Mesenteric fat pad (tissue), 1 donor: ENCODE measurements around the gene MPZL2. TPM values are rescaled to one million over a fixed set of nuclear protein-coding genes. Genes with fewer than 3 reads are reported as not detected.

Experiments used
- DNase-seq: peaks from one replicate; pipeline ENCODE4 v3.0.0-alpha.2; 2020; ENCODE audit warnings: low spot score
- total RNA-seq: library from RNA; stranded (reverse); fragmentation: NEBNext Ultra II Directional; extraction: Animal tissue kit (Norgen Biotek cat#: 25700); gene quantifications from one replicate; pipeline ENCODE4 v1.2.1, GENCODE V29; 2021
- donor health status: DM: yes; HTN: yes; CAD: no.

The MPZL2 gene
- total RNA-seq, 1 donor from 2014 or later, result 36.8 TPM

DNA sequence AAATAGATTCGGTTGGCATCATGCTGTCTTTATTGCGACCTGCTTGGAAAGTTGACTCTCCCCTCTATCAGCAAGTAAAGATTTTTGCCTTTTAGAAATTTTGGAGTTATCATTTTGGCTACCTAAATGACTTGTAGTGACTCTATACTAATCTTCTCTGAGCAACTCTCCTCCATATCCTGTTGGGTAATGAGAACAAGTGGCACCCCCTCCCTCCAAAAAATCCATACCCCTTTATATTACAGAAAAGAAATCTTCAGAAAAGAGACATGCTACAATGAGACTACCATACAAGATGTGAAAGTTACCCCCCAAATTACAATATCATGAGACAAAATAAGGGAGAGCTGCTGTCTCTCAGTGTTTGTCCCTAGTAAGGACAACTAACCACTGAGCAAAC lies 40.5 kb downstream of the MPZL2 start:
- no peak for DNase-seq

DNA sequence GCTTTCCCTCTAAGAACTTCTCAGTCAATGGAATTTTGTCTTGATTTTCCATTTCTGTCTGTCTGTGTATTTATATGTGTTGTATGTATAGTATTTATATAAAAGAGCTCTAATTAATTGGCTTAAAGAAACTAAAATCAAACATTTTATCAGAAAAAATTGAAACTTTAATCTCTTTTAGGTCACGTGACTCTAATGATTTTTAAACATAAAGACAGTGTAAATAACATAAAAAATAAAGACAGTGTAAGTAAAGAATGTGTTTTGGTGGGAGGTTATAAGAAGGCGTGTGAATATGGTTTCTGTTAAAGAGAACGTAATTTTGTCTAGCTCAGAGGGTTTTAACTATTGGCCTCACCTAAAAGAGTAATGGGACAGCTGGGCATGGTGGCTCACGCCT lies 41.7 kb downstream of the MPZL2 start:
- DNase-seq, result no peak

DNA sequence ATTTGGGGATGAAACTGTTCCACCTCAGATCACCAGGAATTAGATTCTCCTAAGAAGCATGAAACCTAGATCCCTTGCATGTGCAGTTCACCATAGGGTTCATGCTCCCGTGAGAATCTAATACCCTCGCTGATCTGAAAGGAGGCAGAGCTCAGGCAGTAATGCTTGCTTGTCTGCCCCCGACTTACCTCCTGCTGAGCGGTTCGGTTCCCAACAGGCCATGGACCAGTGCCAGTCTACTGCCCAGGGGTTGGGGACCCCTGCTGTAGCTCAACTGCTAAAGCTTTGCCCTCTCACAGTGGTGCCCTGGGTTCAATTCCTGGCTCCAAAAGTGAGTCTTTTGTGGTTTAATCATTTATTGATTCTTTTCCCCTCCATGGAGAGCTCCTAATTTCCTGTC lies 42.7 kb downstream of the MPZL2 start:
- DNase-seq, result no peak

DNA sequence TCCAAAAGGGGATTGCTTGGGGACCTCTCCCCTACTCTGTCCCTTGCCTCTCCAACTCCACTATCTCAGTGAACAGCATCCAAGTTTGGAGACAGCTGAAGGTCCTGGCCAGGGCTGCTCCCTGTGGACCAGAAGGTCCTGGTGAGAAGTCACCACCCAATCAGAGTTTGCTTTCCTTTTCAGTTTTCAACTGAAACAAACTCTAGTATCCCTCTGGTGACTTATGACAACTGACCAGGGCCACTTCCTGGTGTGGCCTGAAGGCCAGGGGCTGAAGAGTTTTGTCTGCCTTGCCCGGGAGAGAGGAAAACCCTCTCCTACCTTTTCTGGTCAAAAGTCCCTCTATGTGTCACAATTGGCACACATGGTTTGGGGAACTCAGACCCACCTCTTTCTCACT lies 44.4 kb downstream of the MPZL2 start:
- no peak for DNase-seq

DNA sequence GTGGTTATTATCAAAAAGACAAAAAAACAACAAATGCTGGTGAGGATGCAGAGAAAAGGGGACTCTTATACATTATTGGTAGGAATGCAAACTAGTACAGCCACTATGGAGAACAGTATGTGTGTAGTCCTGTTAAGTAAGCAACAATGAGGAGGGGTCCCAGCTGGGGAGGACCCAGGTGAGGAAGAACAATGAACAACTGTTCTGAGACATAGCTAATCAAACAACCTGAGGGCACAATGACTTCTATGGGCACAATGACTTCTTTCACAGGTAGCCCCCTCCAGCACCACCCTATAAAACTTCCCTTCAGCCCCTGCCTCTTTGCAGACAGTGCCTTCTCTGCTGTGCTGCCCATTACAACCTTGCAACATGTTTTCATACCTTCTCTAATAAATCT lies 44.9 kb downstream of the MPZL2 start:
- no peak for DNase-seq

DNA sequence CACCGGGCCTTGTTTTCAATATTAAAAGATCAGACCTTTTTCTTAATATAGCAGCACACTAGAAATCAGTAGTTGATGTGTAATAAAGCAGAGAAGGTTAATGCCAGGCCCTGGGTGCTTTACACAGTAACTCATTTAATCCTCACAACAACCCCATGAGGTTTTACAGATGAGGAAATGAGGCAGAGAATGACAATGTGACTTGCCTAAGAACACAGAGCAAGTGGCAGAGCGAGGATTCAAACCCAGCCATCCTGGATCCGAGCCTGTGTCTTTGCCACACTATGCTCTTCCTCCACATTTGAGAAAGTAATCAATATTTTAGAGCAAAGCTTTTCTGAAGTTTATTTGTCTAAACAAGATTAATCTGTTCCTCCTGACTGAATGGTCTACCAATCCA lies 46.5 kb downstream of the MPZL2 start:
- DNase-seq, result no peak

DNA sequence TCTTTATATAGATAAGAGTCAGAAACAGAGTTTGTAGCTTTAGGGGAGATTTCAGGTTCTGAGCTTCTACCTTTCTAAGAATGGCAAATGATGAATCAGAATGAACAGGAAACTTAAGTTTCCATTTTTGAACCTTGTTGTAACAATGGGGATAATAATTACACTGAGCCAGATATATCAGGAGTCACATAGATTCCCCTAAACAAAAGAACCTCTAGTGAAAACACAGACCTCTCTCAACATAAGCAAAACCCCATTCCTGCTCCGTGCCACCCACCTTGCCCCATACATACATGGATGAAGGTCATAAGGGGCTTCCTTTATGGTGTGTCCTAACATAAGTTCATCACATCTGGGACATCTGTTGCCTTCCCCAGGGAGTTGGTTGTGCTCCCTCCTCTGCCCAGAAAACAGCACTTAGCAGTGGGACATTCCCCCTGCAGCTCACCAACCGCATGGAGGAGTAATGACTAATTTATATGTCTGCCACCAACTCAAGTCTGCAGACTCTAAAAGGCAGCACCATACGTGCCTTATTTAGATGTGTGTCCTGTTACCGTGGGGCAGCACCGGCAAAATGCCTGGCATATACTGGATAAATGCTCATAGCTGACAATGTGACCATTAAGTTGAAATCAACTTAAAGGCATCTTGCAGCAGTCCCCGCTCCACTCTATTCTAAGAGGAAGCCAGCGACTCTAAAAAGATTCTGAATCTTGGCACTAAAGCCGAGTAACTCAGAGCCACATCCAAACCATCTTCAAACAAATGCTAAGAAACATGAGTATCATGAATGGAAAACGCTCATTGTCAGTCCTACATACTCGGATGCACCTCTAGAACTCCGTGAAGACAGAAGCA lies 47.2 kb downstream of the MPZL2 start:
- DNase-seq, result no peak

DNA sequence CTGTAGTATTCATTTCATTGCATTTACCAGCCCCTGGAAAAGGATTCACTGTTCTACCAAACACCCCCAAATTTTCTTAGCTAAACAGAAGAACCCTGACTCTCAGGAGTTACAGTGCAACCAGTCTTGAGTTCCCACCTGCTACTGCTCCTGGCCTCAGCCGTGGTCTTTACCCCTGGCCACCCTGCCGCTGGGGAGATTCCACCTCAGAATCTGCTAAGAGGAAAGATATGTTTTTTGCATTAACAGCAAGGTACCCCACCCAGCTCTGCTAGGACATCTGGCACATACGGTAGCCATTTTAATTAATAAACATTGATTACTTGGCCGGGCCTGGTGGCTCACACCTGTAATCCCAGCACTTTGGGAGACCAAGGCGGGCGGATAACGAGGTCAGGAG lies 48.3 kb downstream of the MPZL2 start:
- no peak for DNase-seq

DNA sequence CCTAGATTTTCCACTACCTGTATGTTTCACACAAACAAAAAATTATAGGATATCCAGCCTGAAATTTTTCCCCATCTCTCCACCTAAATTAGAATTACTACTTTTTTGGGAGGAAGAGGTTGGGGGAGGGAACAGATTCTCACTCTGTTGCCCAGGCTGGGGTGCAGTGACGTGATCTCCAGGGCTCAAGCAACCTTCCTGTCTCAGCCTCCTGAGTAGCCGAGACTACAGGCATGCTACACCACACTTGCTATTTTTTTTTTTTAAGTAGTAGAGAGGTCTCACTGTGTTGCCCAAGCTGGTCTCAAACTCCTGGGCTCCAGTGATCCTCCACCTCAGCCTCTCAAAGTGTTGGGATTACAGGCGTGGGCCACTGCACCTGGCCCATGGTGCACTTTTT lies 48.8 kb downstream of the MPZL2 start:
- DNase-seq, result no peak

DNA sequence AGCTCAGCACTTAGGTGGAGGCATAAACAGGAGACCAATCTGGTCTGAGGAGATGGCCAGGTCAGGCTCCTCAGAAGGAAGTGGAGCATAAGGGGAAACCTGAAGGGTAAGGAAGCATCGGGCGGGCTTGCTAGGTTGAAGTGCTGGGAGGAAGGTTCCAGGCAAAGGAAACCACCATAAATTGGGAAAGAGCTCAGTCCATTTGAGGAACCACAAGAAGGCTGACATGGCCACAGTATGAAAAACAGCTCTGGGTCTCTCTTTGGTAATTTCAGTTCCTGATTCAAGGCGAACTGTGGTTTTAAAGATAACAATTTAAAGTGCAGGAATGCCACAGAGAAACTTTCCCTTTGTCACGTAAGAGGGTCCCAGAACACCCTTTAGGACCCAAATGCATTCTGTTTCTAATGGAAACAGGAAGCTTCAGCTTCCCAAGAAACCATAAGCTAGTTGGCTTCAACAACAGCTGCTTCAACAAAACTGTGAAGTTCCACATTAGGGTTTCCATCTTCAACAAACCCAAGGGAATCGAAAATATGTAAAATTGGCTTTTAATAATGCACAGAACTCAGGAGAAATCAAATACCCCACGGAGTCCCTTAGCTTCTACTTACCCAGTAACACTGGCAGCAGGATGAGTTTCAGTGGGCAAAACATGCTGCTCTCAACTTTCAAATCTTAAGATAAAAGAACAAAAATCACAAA lies 49.7 kb downstream of the MPZL2 start:
- no peak for DNase-seq

DNA sequence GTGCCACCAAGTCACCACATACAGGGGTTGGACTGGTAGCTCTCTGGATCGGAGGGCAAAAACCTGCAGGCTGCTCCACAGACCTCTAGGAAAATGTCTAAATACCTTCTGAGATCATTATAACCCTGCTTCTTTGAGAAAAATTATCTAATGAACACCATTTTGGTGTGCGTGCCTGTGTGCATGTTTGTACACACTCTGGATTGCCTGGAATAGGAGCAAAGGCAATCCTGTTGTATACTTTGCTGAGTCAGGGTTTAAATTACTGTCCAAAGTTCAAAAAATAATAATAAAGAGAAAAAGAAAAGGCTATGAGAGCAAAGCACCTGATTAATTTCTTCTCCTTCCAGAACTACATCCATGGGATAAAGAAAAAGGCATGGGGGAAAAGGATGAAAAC lies 50.3 kb downstream of the MPZL2 start:
- no peak for DNase-seq

DNA sequence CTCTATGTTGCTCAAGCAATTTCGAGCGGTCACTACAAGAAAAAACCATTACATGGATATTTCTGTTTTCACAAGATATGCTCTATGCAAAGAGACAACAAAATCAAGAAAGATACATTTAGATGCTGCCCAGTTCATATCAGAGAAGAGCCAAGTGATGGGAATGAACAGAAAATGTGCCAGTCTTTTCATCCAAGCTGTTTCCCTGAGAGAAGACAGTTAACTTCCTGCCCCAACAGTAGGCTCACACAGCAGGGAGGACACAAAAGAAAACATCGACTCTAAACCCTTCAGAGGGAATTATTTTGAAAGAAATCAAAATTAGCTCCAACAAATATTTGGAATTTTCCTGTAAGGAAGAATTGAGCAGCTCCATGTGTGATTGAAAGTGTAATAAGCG lies 50.9 kb downstream of the MPZL2 start:
- no peak for DNase-seq

DNA sequence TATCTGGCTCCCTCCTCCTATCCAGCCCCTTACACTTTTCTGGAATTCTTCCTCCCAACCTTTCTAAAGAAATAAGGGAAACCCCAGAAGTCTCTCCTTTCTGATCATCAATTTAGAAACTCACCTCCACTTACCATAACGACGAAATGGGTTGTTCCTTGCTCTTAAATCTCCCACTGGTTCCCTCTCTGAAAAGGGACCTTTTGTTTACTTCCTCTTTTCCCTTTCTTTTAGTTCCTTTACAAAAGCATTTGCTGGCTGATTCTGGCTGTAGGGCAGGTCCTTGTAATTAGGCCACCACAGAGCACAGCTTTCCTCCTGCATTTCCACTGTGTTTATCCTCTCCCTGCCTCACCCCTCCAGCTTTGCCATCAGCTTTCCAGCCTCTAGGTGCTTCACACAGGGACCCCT lies 51.3 kb downstream of the MPZL2 start:
- no peak for DNase-seq

DNA sequence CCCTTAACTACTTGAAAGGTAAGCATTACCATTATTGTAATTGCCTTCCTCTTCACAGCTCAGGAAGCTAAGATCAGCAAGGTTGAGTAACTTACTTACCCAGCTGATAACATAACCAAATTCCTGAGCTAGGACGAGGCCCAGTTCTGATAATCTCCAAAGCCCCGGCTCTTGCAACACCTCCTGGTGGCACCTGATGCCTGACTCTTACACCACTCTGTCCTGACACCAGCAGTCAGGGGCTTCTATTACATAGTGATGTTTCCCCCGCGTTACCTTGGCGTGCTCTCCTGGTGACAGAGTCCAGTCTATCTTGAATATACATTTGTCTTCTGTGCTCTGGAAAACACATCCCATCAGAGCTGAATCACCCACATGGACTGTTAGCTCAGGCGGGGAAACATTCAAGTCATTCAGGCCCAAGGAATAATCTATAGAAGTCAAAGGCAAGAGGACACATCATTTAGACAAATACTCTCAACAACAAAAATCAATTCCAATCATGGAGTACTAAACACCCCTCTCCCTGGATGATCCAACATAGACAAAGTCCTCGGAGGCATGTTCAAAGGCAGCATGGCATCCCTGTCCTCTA lies 51.9 kb downstream of the MPZL2 start:
- DNase-seq, result no peak

DNA sequence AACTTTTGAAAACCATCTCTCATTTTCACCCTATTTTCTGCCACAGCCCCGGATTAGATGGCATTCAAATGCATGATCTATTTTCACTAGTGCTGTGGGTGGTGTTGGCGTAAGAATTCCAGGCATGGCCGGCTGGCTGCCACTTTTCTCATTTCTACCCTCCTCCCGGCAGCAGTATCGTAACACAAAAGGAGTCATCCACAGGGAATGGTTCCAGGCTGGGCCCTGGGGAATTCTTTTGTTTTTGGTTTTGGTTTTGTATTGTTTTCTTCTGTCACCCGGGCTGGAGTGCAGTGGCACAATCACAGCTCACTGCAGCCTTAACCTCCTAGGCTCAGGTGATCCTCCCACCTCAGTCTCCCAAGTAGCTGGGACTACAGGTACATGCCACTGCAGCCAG lies 53.1 kb downstream of the MPZL2 start:
- no peak for DNase-seq

DNA sequence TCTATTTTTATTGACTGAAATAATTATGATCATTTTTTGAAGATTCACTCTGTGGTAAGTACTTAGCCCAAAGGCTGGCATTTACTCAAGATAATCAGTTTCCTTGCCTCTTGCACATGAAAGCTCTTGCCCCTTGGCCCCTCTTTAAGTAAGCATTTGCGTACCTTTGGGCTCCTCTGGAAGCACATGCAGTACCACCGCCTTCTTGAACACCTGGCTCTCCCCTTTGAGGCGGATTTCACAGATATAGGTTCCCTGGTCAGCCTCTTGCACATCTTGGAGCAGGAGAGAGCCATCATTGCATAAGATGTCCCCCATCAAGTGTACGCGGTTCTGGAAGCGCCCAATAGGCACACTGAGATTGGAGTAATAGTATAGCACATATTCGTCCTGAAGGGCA lies 53.8 kb downstream of the MPZL2 start:
- DNase-seq, result no peak

DNA sequence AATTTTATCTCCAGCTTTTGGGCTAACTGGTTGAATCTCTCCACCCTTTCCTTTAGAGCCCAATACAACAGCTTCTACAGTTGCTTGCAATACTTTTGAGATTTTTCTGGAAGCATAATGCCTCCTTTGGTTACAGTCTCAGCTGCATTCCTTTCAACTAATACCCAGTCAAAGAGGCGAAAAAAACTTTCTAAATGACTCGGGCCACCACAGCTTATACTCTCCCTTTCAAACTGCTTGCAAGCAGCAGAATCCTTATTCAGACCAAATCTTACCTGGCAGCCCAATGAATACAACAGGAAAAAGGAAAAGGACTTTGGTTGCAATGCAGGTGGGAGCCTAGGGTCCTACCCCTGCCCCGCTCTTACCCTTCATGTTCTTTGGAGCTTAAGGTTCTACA lies 55.1 kb downstream of the MPZL2 start:
- DNase-seq, result no peak

DNA sequence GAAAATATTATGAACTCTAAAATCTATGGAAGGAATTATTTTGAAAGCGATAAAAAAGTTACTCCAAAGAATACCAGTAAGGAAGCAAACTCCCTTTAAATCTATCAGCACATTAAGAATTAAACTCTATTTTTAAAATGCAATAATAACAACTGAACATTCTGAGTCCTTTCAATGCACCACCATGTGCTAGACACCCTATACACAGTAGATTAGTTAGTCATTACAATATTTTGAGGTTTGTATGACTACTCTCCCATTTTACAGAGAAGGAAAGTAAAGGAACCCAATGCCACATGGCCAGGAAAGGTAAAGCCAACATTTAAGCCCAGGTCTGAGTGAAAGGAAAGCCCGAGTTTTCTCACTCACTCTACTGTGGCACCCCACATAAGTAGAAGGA lies 57.0 kb downstream of the MPZL2 start:
- DNase-seq, result no peak

DNA sequence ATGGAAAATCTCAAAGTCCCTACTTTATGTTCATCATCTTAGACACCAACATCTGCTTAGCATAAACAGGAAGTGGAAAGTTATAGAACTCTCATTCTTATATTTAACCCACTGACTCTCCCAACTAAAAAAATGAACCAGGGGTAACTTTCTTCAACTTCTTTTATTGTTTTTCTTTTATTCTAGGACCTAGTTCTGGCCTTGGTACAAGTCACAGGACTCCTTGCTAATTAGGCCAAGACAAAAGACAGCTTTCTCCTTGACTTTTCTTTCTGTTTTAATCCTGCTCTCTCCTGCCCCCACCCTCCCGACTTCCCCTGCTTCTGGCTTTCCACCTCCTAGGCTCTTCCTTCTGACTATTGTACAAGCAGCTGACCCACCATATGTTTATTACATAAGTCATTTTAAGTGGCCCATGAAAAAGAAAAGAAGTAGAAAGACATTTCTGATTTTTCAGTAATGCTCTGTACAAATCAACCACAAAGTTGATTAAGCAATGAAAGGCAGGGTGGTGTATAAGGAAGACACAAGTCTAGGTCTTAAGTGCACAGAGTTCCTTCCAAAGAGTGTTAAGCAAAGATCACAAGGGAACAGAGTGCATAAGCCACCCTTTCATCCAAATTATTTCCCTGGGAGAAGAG lies 57.6 kb downstream of the MPZL2 start:
- DNase-seq, result no peak

DNA sequence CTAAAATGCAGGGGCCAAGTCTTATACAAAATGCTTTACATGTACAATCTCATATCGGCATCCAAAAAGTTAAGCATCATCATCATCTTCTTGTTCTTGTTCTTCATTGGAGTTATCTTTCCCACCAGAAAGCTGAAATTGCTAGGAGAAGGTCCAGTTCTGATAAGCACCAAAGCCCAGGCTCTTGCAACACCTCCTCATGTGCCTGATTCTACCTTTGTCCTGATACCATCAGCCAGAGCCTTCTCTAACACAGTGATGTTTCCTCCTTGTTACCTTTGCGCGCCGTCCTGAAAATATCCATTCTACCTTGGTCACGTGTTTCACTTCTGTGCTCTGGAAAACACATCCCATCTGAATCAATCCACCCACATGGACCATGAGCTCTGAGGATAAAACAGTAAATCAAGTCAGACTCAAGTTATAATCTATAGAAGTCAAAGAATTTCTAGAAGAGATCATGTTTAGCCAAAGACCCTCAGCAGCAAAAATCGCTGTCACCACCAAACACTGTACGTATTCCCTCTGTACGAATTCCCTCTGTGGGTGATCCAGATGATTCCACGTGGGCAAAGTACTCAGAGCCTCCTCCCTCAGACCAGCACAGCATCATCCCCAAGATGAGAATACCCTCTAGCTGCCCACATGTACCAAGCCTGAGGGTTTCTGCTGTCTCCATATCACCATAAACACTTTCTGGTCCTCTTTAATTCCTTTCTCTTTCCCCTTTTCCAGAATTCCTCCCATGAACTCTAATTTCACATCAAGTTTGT lies 58.3 kb downstream of the MPZL2 start:
- DNase-seq, result no peak
